ENCODE measurements around the gene EEF1AKMT2.

Gene EEF1AKMT2

GRCh38 chr10:124717911-124718741 lies 73.6 kb downstream of the EEF1AKMT2 start:
- Mint-ChIP-seq H3K4me3 (peak overlapping the region; percentile 4), H3K27me3 (ENCODE audit: low read depth, poor library complexity) (no peaks in the 10 kb centered on the region), H3K9me3 (no peaks in the 10 kb centered on the region), H3K27ac (peak overlapping the region; percentile 58), H3K4me1 (peaks cover 79% of the 10 kb centered on the region), H3K36me3 (ENCODE audit: low read depth) (peaks cover 19% of the 10 kb centered on the region)
- TF ChIP-seq CTCF (IDR thresholded peaks at IDR 0.05) = no peak
- no peak for DNase-seq

- Mint-ChIP-seq H3K9me3 (no peaks in the 10 kb centered on the region), H3K4me3 (peak overlapping the region; percentile 47), H3K27ac (peak overlapping the region; percentile 94), H3K27me3 (ENCODE audit: low read depth, poor library complexity) (no peaks in the 10 kb centered on the region), H3K36me3 (ENCODE audit: low read depth) (peaks cover 21% of the 10 kb centered on the region), H3K4me1 (peaks cover 77% of the 10 kb centered on the region)
- DNase-seq = no peak
- TF ChIP-seq CTCF (IDR thresholded peaks at IDR 0.05) = no peak
These were observed 74.5 kb downstream of the EEF1AKMT2 start for GRCh38 chr10:124717041-124717757.

GRCh38 chr10:124716369-124716768 lies 75.3 kb downstream of the EEF1AKMT2 start:
- TF ChIP-seq CTCF (IDR thresholded peaks at IDR 0.05) = no peak
- Mint-ChIP-seq H3K4me3 (peak overlapping the region; percentile 47), H3K9me3 (no peaks in the 10 kb centered on the region), H3K4me1 (peaks cover 71% of the 10 kb centered on the region), H3K27ac (peak overlapping the region; percentile 94), H3K27me3 (ENCODE audit: low read depth, poor library complexity) (no peaks in the 10 kb centered on the region), H3K36me3 (ENCODE audit: low read depth) (peaks cover 16% of the 10 kb centered on the region)
- no peak for DNase-seq

GRCh38 chr10:124715439-124715838 lies 76.2 kb downstream of the EEF1AKMT2 start:
- Mint-ChIP-seq H3K4me3 (no peak overlapping the region), H3K9me3 (no peaks in the 10 kb centered on the region), H3K36me3 (ENCODE audit: low read depth) (peaks cover 8% of the 10 kb centered on the region), H3K4me1 (peaks cover 77% of the 10 kb centered on the region), H3K27ac (peak overlapping the region; percentile 94), H3K27me3 (ENCODE audit: low read depth, poor library complexity) (no peaks in the 10 kb centered on the region)
- no peak for DNase-seq
- TF ChIP-seq CTCF (IDR thresholded peaks at IDR 0.05) = no peak

DNA sequence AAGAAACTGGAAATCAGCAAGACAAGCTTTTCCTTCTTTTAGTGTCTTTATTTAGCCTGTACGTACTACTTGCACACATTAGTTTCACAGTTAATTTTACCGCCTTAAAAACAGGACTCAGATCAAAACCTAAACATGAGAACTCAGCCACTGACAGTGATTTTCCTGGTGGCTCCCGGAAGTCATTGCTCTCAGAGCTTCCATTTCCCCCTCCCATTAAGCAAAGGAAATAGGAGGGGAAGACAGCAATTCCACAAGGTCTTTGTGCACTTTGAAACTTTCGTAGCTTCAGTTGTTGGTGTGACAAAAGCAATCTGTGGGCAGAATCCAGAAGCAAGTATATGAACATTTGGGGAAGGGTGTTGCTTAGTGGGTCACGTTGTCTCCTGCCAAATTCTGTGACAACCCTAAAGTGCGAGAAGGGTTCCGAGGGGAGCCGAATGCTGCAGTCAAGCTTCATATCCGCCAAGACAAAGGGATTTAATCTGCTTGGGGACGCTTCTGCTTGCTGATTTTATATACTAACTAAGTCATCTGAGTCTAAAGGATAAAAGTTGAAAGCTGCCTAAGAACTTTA lies 77.9 kb downstream of the EEF1AKMT2 start:
- H3K4me3 Mint-ChIP-seq = no peak overlapping the region
- H3K9me3 Mint-ChIP-seq = no peaks in the 10 kb centered on the region
- TF ChIP-seq CTCF (IDR thresholded peaks at IDR 0.05) = no peak
- H3K4me1 Mint-ChIP-seq = peaks cover 85% of the 10 kb centered on the region
- no peak for DNase-seq
- H3K36me3 Mint-ChIP-seq (ENCODE audit: low read depth) = peaks cover 5% of the 10 kb centered on the region
- peak overlapping the region; percentile 16 for H3K27ac Mint-ChIP-seq
- no peaks in the 10 kb centered on the region for H3K27me3 Mint-ChIP-seq (ENCODE audit: low read depth, poor library complexity)
